Vagina (tissue), 2 donors: ENCODE results near the gene LIMCH1.

Experiments
- CTCF ChIP-seq, 3 experiments: fragments of 450-650 bp in 2 of 3; fragments of 200-600 bp in 1 of 3; sonication (generic) in 1 of 3; IDR thresholded peaks; one replicate each; pipeline ENCODE4 v1.5.1; 2017 to 2019; ENCODE audit warnings: antibody characterized with exemption in 3 of 3, mild to moderate bottlenecking in 2 of 3, moderate library complexity in 2 of 3
- POLR2A ChIP-seq, 2 donors: fragments of 450-650 bp; IDR thresholded peaks; one replicate each; pipeline ENCODE4 v1.6.1; 2017; ENCODE audit warnings: antibody characterized with exemption in 2 of 2, mild to moderate bottlenecking in 2 of 2, moderate library complexity in 2 of 2
- POLR2AphosphoS5 ChIP-seq, 2 donors: sonication (generic); formaldehyde crosslinking; IDR thresholded peaks; one replicate each; pipeline ENCODE4 v1.9.0; 2017; ENCODE audit warnings: antibody characterized with exemption in 2 of 2, mild to moderate bottlenecking in 2 of 2, low read depth in 1 of 2; ENCODE audit not compliant: insufficient read depth in 1 of 2

GRCh38 chr4:41701983-41702382 is 164.0 kb downstream of the LIMCH1 start:
- TF ChIP-seq CTCF (IDR thresholded peaks at IDR 0.05) (no peak), POLR2A (IDR thresholded peaks at IDR 0.05) (no peak), POLR2AphosphoS5 (IDR thresholded peaks at IDR 0.05; ENCODE audit: insufficient read depth in 1 of 2, low read depth in 1 of 2) (no peak)
